ENCODE data around the gene LIN7B.

LIN7B gene

GRCh38 chr19:49097453-49098288 lies 16.5 kb upstream of the LIN7B start:
- peak; percentile 71 to 74 for DNase-seq

- no peak for DNase-seq
Observed at GRCh38 chr19:49098795-49099194, 15.4 kb upstream of the LIN7B start.

- no peak for DNase-seq
Observed at GRCh38 chr19:49101160-49101559, 13.0 kb upstream of the LIN7B start.

GRCh38 chr19:49102303-49102702 lies 11.9 kb upstream of the LIN7B start:
- no peak for DNase-seq

- no peak for DNase-seq
Observed at GRCh38 chr19:49103331-49104085, 10.7 kb upstream of the LIN7B start.

GRCh38 chr19:49104229-49104864 lies 9.8 kb upstream of the LIN7B start:
- no peak for DNase-seq

- peak; percentile 75 to 78 for DNase-seq
Observed at GRCh38 chr19:49106648-49107135, 7.5 kb upstream of the LIN7B start.

GRCh38 chr19:49107625-49108459 lies 6.3 kb upstream of the LIN7B start:
- no peak for DNase-seq

- DNase-seq: no peak
Observed at GRCh38 chr19:49109051-49109450, 5.1 kb upstream of the LIN7B start.

GRCh38 chr19:49109569-49110233 lies 4.5 kb upstream of the LIN7B start:
- no peak for DNase-seq

- no peak for DNase-seq
Observed at GRCh38 chr19:49110567-49110966, 3.6 kb upstream of the LIN7B start.

- DNase-seq: no peak
Observed at GRCh38 chr19:49111218-49111998, 2.8 kb upstream of the LIN7B start.

GRCh38 chr19:49114630-49115363 lies 627 bp downstream of the LIN7B start:
- DNase-seq: peak; percentile 58 to 68

- DNase-seq: no peak
Observed at GRCh38 chr19:49116544-49116943, 2.4 kb downstream of the LIN7B start.

- no peak for DNase-seq
Observed at GRCh38 chr19:49117677-49118564, 3.8 kb downstream of the LIN7B start.

- peak; percentile 94 to 96 for DNase-seq
Observed at GRCh38 chr19:49118565-49119410, 4.6 kb downstream of the LIN7B start, which contains the start of gene C19orf73. C19orf73 (minus strand) TSS chr19:49119143; CDS start chr19:49119022, 121 bp downstream.

GRCh38 chr19:49119411-49120324 lies 5.5 kb downstream of the LIN7B start, which contains the start of gene PPFIA3:
PPFIA3 (plus strand) TSS chr19:49119544; CDS start chr19:49127874, 8,330 bp downstream.
- DNase-seq: peak in 1 of 2 donors; percentile 37
